Effector memory CD4-positive, alpha-beta T cell (primary cell): ENCODE measurements around the gene C4orf36.
A peak's percentile ranks its signal among the peaks of the same experiment; 100 is the strongest.

Source experiments
- DNase-seq, 3 donors: peaks; one replicate each; pipeline ENCODE4 v3.0.0-alpha.2; 2020
- H3K27ac ChIP-seq: 2 replicates; pipeline ENCODE4 v1.7.0; 2013; ENCODE audit warnings: mild to moderate bottlenecking, low read length, moderate library complexity; ENCODE audit not compliant: insufficient read depth, poor library complexity, severe bottlenecking
- H3K27me3 ChIP-seq: replicated peaks from 2 replicates; pipeline ENCODE4 v1.7.0; 2013; ENCODE audit warnings: mild to moderate bottlenecking, low read length; ENCODE audit not compliant: insufficient read depth, control insufficient read depth, poor library complexity, severe bottlenecking
- H3K36me3 ChIP-seq: 2 replicates; pipeline ENCODE4 v1.7.0; 2013; ENCODE audit warnings: mild to moderate bottlenecking, low read length, moderate library complexity; ENCODE audit not compliant: control insufficient read depth, insufficient read depth
- H3K4me1 ChIP-seq: 2 replicates; pipeline ENCODE4 v1.7.0; 2013; ENCODE audit warnings: low read length, mild to moderate bottlenecking; ENCODE audit not compliant: control insufficient read depth, insufficient read depth, poor library complexity, severe bottlenecking
- H3K4me3 ChIP-seq: 2 replicates; pipeline ENCODE4 v1.7.0; 2013; ENCODE audit warnings: low read length, low read depth, mild to moderate bottlenecking; ENCODE audit not compliant: insufficient read depth, poor library complexity, severe bottlenecking
- H3K9me3 ChIP-seq: 2 replicates; pipeline ENCODE4 v1.7.0; 2013; ENCODE audit warnings: mild to moderate bottlenecking, low read length, moderate library complexity; ENCODE audit not compliant: control insufficient read depth
- total RNA-seq, 3 donors: gene quantifications; one replicate each; lab custom pipeline; 2026; lab: John Stamatoyannopoulos, UW

The C4orf36 gene, protein sequence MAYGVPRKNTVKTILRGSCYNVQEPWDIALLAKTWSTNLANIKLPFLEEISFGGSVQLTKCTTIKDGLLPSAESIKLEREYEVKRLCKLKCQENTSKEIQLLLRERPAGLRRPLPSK
- total RNA-seq, result 0 to 0.09 (median 0) reads per million in 3 donors

DNA sequence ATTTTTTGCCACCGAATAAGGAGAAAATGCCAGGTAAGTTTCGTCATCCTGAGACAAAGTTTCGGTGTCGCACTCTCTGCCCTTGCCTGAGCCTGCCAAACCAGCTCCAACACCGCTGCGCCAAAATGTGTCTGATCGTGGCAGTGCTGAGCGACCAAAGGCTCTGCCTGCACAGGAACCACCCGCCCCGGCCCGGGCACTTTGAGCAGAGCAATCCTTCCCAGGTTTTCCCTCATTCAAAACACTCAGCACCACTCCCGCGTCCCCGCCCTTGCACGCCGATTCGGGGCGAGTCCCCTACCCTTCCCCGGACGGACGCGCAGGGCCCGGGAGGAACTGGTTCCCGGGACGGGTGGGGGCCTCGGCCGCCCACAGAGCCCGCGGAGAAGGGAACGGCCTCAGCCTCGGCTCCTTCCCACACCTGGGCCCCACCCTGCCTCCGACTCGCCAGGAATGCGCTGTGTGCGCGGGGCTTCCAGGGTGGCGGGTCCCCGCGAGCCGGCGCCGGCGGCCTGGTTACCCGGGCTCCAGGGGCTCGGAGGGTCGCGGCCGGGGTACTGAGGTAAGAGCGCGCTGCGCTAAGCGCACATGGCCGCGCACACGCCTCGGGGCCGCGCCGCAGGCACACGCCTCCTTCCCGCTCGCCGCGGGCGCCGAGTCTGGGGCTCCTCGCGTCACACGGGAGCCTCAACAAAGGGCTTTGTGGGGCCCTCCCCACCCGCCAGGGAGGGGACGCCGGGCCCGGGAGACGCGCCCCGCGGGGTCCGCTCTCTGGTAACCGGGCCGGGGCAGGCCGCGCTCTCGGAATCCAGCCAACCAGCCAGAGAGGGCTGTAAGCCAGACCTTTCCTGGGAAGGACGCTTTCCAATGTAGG is at the start of gene C4orf36:
Gene C4orf36 (minus strand): TSS at position 661 of the 874 bp plus-strand sequence. CDS start 902 bp downstream, outside the sequence.
- Histone ChIP-seq H3K4me3 (peak within 1 kb of the TSS; percentile 76), H3K27ac (no peak within 1 kb of the TSS), H3K4me1 (peaks cover 4% of the 10 kb centered on the region), H3K27me3 (no peaks in the 10 kb centered on the region), H3K36me3 (no peaks in the 10 kb centered on the region), H3K9me3 (no peaks in the 10 kb centered on the region)
- peak in 1 of 3 donors; percentile 1 for DNase-seq

DNA sequence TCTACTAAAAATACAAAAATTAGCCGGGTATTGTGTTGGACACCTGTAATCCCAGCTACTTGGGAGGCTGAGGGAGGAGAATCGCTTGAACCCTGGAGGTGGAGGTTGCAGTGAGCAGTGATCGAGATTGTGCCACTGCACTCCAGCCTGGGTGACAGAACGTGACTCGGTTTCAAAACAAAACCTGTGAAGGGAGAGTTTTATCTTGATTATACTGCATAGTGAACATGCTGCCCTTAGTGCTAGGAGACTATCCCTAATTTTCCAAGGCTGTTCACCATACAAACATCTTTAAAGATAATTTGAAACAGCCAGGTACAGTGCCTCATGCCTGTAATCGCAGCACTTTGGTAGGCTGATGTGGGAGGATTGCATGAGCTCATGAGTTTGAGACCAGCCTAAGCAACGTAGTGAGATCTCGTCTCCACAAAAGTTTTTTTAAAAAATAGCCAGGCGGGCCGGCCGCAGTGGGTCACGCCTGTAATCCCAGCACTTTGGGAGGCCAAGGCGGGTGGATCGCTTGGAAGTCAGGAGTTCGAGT is 48.8 kb upstream of the C4orf36 start:
- H3K27ac ChIP-seq, result no peak overlapping the region
- H3K4me3 ChIP-seq, result no peak overlapping the region
- H3K4me1 ChIP-seq, result peaks cover 34% of the 10 kb centered on the region
- no peaks in the 10 kb centered on the region for H3K9me3 ChIP-seq
- H3K27me3 ChIP-seq, result no peaks in the 10 kb centered on the region
- no peak for DNase-seq
- H3K36me3 ChIP-seq, result no peaks in the 10 kb centered on the region

DNA sequence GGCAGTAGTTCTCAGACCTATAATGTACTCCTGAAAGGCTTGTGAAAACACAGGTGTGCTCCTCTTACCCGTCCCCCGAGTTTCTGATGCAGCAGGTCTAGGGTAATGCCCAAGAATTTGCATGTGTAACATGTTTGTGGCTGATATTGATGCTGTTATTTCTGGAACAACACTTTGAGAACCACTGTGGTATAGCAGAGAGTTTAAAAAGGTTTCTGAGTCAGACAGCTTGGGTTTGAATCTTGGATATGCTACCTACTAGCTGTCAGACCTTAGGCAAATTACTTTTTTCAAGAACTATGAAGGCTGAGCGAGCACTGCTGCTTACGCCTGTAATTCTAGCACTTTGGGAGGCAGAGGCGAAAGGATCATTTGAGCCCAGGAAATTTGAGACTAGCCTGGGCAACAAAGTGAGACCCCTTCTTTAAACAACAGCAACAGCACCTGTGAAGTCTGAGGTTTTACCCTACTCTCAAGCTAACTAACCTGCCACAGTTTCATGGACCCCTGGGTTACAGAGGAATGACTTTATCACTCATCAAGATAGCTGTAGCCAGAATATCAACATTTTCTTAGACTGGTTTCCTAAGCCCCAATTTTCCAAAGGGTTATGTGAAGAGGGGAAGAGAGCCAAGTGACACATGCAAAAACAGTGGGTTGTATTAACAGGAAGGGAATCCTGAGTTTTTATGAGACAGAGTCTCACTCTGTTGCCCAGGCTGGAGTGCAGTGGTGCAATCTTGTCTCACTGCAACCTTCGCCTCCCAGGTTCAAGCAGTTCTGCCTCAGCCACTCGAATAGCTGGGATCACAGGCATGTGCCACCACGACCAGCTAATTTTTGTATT is 47.7 kb upstream of the C4orf36 start:
- Histone ChIP-seq H3K4me3 (peak overlapping the region; percentile 29), H3K27ac (peak overlapping the region; percentile 58), H3K9me3 (no peaks in the 10 kb centered on the region), H3K27me3 (no peaks in the 10 kb centered on the region), H3K4me1 (peaks cover 32% of the 10 kb centered on the region), H3K36me3 (no peaks in the 10 kb centered on the region)
- no peak for DNase-seq

DNA sequence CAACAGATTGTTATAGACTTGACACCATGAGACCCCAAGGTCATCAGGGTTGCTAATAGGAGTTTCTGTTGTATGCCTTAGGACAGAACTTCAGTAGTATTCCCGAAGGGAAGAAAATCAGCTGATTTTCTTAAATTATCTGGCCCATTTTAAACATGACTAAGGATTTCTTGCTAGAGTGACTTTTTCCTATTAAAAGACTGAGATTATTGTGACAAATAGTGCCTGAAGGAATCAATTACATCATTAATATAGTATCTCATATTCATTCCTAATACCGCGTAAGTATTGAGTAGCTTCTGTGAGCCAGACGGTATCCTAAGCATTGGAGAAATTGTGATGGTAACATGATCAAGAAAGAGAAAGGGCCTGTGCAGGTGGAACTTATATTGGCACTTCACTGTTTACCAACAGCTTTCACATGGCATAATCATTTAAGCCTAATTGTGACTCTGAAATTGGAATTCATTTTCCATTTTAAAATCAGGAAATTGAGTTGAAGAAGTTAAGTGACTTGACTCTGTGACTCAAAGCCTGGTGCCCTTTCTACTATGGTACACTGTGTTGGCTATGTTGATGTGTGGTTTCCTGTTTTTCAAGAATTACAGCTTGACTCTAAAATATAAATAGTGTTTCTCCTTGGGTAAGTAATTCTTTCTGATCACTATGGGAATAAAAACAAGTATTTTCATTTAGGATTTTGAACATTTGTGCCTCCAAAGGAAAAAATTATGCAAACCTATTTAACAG is 46.7 kb upstream of the C4orf36 start:
- no peaks in the 10 kb centered on the region for H3K27me3 ChIP-seq
- H3K36me3 ChIP-seq, result no peaks in the 10 kb centered on the region
- peak overlapping the region; percentile 58 for H3K27ac ChIP-seq
- peak overlapping the region; percentile 29 for H3K4me3 ChIP-seq
- H3K9me3 ChIP-seq, result no peaks in the 10 kb centered on the region
- DNase-seq, result no peak
- H3K4me1 ChIP-seq, result peaks cover 39% of the 10 kb centered on the region

DNA sequence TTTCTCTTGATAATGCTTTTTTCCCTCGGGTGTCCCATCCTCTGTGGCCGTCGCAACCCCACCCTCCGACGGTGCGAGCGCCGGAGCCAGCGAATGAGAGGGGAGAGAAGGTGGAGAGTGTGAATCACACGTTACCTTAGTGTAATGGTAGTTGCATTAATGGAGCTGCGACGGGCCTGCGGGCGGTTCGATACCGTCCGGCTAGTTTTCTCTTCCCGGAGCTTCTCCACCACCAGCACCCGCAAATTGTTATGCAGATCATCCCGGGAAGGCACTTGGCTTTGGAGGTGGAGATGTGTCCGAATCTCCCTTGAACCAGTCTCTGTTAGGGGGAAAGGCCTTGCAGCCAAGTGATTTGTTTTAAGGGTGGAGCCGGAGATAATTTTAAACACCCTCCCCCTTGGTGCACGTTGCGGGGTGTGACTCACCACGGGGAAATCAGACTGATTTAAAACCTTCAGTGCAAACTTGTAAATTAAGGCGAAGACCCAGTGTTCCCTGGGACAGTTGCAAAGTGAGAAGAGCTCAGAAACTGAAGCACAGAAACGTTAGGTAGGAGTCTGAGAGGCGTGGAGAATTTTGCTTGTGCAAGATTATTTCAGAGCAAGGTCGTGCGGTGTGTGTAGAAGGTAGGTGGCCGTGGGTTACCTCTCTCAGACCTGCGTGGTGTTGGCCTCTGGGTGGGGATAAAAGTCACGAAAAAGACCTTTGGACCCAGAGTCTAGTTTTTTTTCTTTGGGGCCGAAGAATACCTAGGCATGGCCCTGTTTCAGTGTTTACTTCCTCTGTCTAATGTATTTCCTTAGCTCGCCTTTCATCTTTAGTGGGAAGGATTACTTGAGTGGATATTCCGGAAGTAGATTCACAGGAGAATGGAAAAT is 43.9 kb upstream of the C4orf36 start:
- Histone ChIP-seq H3K27ac (peak overlapping the region; percentile 85), H3K27me3 (no peaks in the 10 kb centered on the region), H3K4me1 (peaks cover 33% of the 10 kb centered on the region), H3K9me3 (no peaks in the 10 kb centered on the region), H3K4me3 (peak overlapping the region; percentile 90), H3K36me3 (no peaks in the 10 kb centered on the region)
- DNase-seq, result peak; percentile 56 to 71 (median 58)

DNA sequence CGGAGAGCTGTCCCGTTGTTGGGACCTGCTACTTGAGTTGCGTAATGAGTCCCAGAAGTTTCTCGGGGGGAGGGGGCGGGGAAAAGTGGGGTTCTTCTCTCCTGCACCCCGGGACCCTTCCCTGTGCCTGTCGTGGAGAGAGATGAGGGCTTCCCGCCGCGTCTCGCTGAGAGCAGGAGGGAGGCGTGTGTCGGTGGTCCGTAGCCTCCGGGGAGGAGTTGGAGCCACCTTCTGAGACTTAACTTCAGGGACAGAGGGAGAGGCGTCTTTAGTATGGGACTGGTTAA is 43.3 kb upstream of the C4orf36 start:
- H3K4me3 ChIP-seq, result peak overlapping the region; percentile 90
- H3K4me1 ChIP-seq, result peaks cover 33% of the 10 kb centered on the region
- no peaks in the 10 kb centered on the region for H3K9me3 ChIP-seq
- H3K36me3 ChIP-seq, result no peaks in the 10 kb centered on the region
- DNase-seq, result peak in 1 of 3 donors; percentile 28
- H3K27me3 ChIP-seq, result no peaks in the 10 kb centered on the region
- peak overlapping the region; percentile 85 for H3K27ac ChIP-seq

DNA sequence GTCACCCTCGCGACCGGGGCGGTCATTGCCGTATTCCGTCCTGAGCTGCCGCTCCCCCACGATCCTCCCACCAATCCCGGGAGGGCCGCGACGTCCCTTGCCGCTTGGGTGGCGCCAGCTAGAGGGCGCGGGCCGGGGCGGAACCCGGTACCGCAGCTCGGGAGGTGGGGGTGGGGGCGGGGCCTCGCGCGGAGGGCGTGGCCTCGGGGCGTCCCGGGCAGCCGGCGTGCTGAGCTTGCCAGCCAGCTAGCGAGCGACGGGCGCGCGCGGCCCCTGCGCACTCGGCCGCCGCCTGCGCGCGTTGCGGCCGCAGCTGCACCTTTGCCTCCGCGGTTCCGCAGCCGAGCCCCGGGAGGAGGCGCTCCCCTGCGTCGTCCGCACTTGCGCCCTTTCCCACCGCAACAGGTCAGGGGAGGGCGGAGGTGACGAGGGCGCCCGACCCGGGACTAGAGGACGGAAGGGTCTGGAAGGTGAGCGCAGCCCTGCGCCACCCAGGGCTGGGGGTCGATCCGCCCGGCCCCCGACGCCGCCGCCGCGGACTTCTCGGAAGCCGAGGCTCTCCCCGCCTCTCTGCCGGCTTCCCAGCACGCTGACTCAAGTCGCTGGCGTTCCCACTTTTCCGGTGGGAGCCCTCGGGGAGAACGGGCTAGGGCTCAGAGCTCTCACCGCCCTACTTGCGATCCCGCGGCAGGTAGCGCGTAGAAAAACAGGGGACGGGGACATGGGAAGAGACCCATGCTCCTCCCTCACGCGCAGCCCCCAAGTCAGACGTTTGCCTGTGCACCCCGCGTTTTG is 42.7 kb upstream of the C4orf36 start, which contains the start of gene AFF1:
Gene AFF1 (plus strand): TSS at position 241 of the 795 bp plus-strand sequence. CDS start 13,523 bp downstream, outside the sequence.
- no peaks in the 10 kb centered on the region for H3K36me3 ChIP-seq
- H3K4me3 ChIP-seq, result peak within 1 kb of the TSS; percentile 90
- H3K4me1 ChIP-seq, result peaks cover 30% of the 10 kb centered on the region
- DNase-seq, result peak; percentile 83 to 87 (median 86)
- H3K27me3 ChIP-seq, result no peaks in the 10 kb centered on the region
- peak within 1 kb of the TSS; percentile 85 for H3K27ac ChIP-seq
- H3K9me3 ChIP-seq, result no peaks in the 10 kb centered on the region

DNA sequence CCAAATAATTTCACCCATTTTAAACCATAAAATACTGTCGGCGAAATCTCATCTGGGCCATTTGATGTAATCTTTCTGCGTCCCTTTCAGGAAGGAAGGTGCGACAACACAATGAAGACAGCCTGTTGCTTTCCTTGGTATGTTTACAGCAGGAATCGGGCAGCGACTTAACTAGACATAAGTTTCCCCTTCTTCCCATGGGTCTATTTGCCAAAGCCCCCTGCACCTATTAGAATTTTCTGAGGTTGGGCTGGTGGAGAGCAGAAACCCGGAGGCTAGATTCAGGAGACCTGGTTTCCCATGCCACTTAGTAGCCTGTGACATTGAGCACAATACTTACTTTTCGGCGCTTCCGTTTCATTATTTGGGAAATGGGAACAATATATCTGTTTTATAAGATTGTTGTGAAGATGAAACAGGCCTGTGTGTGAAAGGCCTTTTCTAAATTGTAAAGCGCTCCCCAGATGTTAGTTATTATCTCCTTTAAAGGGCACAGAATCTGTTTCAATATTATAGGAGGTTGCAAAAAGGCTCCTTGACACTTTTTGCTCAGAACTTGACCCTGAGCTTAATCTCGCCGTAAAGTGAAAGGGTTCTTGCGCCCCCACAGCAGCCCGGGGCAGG is 42.0 kb upstream of the C4orf36 start:
- DNase-seq, result no peak
- peak overlapping the region; percentile 85 for H3K27ac ChIP-seq
- H3K4me3 ChIP-seq, result peak overlapping the region; percentile 90
- peaks cover 26% of the 10 kb centered on the region for H3K4me1 ChIP-seq
- H3K27me3 ChIP-seq, result no peaks in the 10 kb centered on the region
- no peaks in the 10 kb centered on the region for H3K36me3 ChIP-seq
- H3K9me3 ChIP-seq, result no peaks in the 10 kb centered on the region
